MCF 10A (cell line): ENCODE measurements around the gene WDFY2. TPM values are rescaled to one million over a fixed set of nuclear protein-coding genes. Genes with fewer than 3 reads are reported as not detected.

Source experiments
- BruUV-seq: library from RNA; stranded (reverse); fragments of 400-500 nt; replicated peaks from 2 replicates; lab custom pipeline; 2021; lab: Mats Ljungman, UMichigan
- CTCF ChIA-PET: fragments of 300-600 bp; sonication (Branson Sonifier 250); formaldehyde crosslinking; extraction: SDS; loops from one replicate; lab custom pipeline; 2021; ENCODE audit warnings: antibody characterized with exemption, inconsistent platforms; lab: Yijun Ruan, JAX
- POLR2A ChIA-PET: fragments of 300-600, 350-650 bp; sonication (Branson Sonifier 250); formaldehyde crosslinking; extraction: SDS; loops from one replicate; lab custom pipeline; 2020; ENCODE audit warnings: antibody characterized with exemption, inconsistent platforms; lab: Yijun Ruan, JAX
- DNase-seq: peaks from one replicate; pipeline ENCODE4 v3.0.0-alpha.2; 2018; ENCODE audit not compliant: unreplicated experiment
- H3K27ac Mint-ChIP-seq: one replicate; pipeline ENCODE4 v1.8.0; 2022; ENCODE audit warnings: mild to moderate bottlenecking, low read depth, mixed read lengths; ENCODE audit not compliant: unreplicated experiment
- H3K27me3 Mint-ChIP-seq: one replicate; pipeline ENCODE4 v1.8.0; 2022; ENCODE audit warnings: mixed read lengths; ENCODE audit not compliant: insufficient read depth, unreplicated experiment
- H3K36me3 Mint-ChIP-seq: one replicate; pipeline ENCODE4 v1.8.0; 2022; ENCODE audit warnings: mild to moderate bottlenecking, moderate library complexity, mixed read lengths; ENCODE audit not compliant: insufficient read depth, unreplicated experiment
- H3K4me1 Mint-ChIP-seq: one replicate; pipeline ENCODE4 v1.8.0; 2022; ENCODE audit warnings: mixed read lengths; ENCODE audit not compliant: insufficient read depth, unreplicated experiment
- H3K4me3 Mint-ChIP-seq: one replicate; pipeline ENCODE4 v1.8.0; 2022; ENCODE audit warnings: mild to moderate bottlenecking, moderate library complexity, mixed read lengths; ENCODE audit not compliant: unreplicated experiment
- H3K9me3 Mint-ChIP-seq: one replicate; pipeline ENCODE4 v1.8.0; 2022; ENCODE audit warnings: mixed read lengths; ENCODE audit not compliant: unreplicated experiment
- intact Hi-C: fragments of 100-400 bp; cut with micrococcal nuclease; formaldehyde crosslinking; loops from 2 replicates; pipeline ENCODE4 v1.14.1; 2022
- total RNA-seq: library from RNA; stranded (reverse); gene quantifications from 2 replicates; pipeline ENCODE4 v1.2.3, GENCODE V29; 2022
- TF ChIP-seq, protein P1 (sequence below): fragments of 200-600 bp; IDR thresholded peaks from one replicate; pipeline ENCODE4 v1.8.0; 2022; ENCODE audit warnings: antibody characterized with exemption, mild to moderate bottlenecking; ENCODE audit not compliant: unreplicated experiment

Gene WDFY2
- total RNA-seq, 1 experiment from 2014 or later: 56.2 TPM

DNA sequence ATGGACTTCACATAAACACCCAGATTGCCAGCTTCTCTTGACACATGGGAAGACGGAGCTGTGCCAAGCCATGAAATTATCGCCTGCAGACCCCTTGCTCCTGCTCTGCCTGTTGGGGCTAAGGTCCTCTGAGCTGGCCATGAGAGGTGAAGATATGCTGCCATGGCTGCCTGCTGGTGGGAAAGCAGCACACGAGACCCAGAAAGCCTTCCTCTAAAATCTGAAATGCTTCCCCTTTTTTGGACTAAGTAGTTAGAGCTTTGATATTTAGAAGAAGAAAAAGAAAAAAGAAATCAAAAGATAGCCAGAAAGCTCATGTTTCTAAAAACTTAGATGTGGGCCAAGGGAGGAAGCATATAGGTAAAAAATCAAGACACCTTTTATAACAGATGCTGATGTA lies 11.2 kb downstream of the WDFY2 start:
- Mint-ChIP-seq H3K4me1 (peaks cover 30% of the 10 kb centered on the region), H3K27ac (peak overlapping the region; percentile 86), H3K27me3 (no peaks in the 10 kb centered on the region), H3K9me3 (no peaks in the 10 kb centered on the region), H3K4me3 (no peak overlapping the region), H3K36me3 (no peaks in the 10 kb centered on the region)
- intact Hi-C loops: no loop called here
- no TSS peak for BruUV-seq
- CTCF ChIA-PET: interaction anchor here (0.6 to 1.4 kb wide), 6 partner anchors 8 to 202 kb away, joined by 3 to 8 read pairs (median 3); no protein-coding TSS in a partner anchor
- POLR2A ChIA-PET: interaction anchor here (0.7 to 4.3 kb wide), 7 partner anchors 10 to 155 kb away, joined by 3 to 26 read pairs (median 7); partner anchors contain the start of gene INTS6
- DNase-seq: no peak
- TF ChIP-seq, protein P1, sequence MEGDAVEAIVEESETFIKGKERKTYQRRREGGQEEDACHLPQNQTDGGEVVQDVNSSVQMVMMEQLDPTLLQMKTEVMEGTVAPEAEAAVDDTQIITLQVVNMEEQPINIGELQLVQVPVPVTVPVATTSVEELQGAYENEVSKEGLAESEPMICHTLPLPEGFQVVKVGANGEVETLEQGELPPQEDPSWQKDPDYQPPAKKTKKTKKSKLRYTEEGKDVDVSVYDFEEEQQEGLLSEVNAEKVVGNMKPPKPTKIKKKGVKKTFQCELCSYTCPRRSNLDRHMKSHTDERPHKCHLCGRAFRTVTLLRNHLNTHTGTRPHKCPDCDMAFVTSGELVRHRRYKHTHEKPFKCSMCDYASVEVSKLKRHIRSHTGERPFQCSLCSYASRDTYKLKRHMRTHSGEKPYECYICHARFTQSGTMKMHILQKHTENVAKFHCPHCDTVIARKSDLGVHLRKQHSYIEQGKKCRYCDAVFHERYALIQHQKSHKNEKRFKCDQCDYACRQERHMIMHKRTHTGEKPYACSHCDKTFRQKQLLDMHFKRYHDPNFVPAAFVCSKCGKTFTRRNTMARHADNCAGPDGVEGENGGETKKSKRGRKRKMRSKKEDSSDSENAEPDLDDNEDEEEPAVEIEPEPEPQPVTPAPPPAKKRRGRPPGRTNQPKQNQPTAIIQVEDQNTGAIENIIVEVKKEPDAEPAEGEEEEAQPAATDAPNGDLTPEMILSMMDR: no peak

DNA sequence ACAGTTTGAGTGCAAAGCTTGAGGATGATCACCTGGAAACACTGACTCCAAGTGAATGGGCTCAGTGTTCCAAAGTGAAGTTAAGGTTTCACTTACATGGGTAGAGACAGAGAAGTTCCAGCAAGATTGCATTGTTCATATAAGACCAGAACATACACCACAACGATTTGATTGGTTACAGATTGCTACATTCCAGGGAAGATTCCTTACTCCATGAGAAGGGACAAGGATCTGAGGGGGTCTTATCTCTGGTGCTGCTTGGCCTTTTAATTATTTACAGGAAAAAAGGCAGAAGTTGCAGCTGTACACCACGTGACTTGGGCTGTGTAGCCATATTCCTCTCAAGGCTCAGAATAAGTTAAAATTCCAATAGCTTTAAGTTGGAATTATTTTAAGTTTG lies 12.3 kb downstream of the WDFY2 start:
- H3K27me3 Mint-ChIP-seq: no peaks in the 10 kb centered on the region
- no peaks in the 10 kb centered on the region for H3K36me3 Mint-ChIP-seq
- H3K27ac Mint-ChIP-seq: peak overlapping the region; percentile 86
- TF ChIP-seq, protein P1: no peak
- ChIA-PET CTCF (interaction anchor here (0.9 to 1.2 kb wide), 3 partner anchors 9 to 36 kb away, joined by 3 to 5 read pairs (median 3); no protein-coding TSS in a partner anchor), POLR2A (interaction anchor here (0.8 to 4.3 kb wide), 10 partner anchors 9 to 156 kb away, joined by 3 to 26 read pairs (median 6); partner anchors contain the start of gene INTS6)
- DNase-seq: no peak
- no peaks in the 10 kb centered on the region for H3K9me3 Mint-ChIP-seq
- H3K4me3 Mint-ChIP-seq: peak overlapping the region; percentile 21
- H3K4me1 Mint-ChIP-seq: peaks cover 20% of the 10 kb centered on the region
- intact Hi-C loops: no loop called here
- no TSS peak for BruUV-seq

- CTCF ChIA-PET: interaction anchor here (0.6 to 1.5 kb wide), 10 partner anchors 8 to 197 kb away, joined by 3 to 5 read pairs (median 3); no protein-coding TSS in a partner anchor
- Mint-ChIP-seq H3K36me3 (no peaks in the 10 kb centered on the region), H3K4me1 (peaks cover 29% of the 10 kb centered on the region), H3K4me3 (no peak overlapping the region), H3K27ac (peak overlapping the region; percentile 7), H3K27me3 (no peaks in the 10 kb centered on the region), H3K9me3 (no peaks in the 10 kb centered on the region)
- POLR2A ChIA-PET: interaction anchor here (0.6 to 1.3 kb wide), 7 partner anchors 14 to 200 kb away, joined by 3 read pairs; no protein-coding TSS in a partner anchor
- intact Hi-C loops: no loop called here
- DNase-seq: no peak
- TF ChIP-seq, protein P1: no peak
- no TSS peak for BruUV-seq
Measured at GRCh38 chr13:51599444-51600176, 15.3 kb downstream of the WDFY2 start.

DNA sequence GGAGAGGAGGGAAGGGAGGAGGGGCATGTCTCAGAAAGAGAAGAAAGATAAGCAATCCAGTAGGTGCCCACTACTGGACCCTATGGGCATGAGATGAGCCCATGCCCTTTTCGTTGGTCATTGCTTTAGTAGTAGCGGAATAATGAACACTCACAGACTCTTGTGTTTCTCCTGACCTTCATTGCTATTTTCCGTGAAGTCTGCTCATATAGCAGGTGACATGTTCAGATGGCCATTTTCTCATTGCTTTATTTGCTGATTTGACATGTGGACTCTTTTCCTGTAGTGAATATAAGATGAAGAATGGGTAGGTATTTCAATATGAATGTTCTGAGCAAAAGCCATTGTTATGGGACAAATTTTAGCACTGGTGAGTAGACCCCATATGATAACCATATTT lies 16.4 kb downstream of the WDFY2 start:
- Mint-ChIP-seq H3K27me3 (no peaks in the 10 kb centered on the region), H3K4me1 (peaks cover 32% of the 10 kb centered on the region), H3K36me3 (no peaks in the 10 kb centered on the region), H3K9me3 (no peaks in the 10 kb centered on the region), H3K27ac (no peak overlapping the region), H3K4me3 (no peak overlapping the region)
- TF ChIP-seq, protein P1: no peak
- BruUV-seq: no TSS peak
- DNase-seq: no peak
- intact Hi-C loops: no loop called here
- CTCF ChIA-PET: interaction anchor here (0.5 to 1.0 kb wide), 2 partner anchors 81 to 102 kb away, joined by 3 to 6 read pairs; no protein-coding TSS in a partner anchor
- POLR2A ChIA-PET: no interaction called here
